GM10248 (cell line): ENCODE data around the gene BMP7.

Experiments
- CTCF ChIA-PET: fragments of 300-600 bp; sonication (Branson Sonifier 250); formaldehyde crosslinking; extraction: SDS; loops from one replicate; lab custom pipeline; 2021; ENCODE audit warnings: antibody characterized with exemption; lab: Yijun Ruan, JAX
- POLR2A ChIA-PET: fragments of 350-650 bp; sonication (Branson Sonifier 250); formaldehyde crosslinking; extraction: SDS; loops from one replicate; lab custom pipeline; 2020; ENCODE audit warnings: antibody characterized with exemption; lab: Yijun Ruan, JAX
- DNase-seq: peaks from one replicate; pipeline ENCODE4 v3.0.0; 2012; ENCODE audit errors: extremely low spot score
- TF ChIP-seq, protein P1 (sequence below): IDR thresholded peaks from 2 replicates; pipeline ENCODE4 v1.5.1; 2012; ENCODE audit warnings: mild to moderate bottlenecking, low read depth; ENCODE audit errors: extremely low read depth, missing control alignments, control extremely low read depth

Gene BMP7

DNA sequence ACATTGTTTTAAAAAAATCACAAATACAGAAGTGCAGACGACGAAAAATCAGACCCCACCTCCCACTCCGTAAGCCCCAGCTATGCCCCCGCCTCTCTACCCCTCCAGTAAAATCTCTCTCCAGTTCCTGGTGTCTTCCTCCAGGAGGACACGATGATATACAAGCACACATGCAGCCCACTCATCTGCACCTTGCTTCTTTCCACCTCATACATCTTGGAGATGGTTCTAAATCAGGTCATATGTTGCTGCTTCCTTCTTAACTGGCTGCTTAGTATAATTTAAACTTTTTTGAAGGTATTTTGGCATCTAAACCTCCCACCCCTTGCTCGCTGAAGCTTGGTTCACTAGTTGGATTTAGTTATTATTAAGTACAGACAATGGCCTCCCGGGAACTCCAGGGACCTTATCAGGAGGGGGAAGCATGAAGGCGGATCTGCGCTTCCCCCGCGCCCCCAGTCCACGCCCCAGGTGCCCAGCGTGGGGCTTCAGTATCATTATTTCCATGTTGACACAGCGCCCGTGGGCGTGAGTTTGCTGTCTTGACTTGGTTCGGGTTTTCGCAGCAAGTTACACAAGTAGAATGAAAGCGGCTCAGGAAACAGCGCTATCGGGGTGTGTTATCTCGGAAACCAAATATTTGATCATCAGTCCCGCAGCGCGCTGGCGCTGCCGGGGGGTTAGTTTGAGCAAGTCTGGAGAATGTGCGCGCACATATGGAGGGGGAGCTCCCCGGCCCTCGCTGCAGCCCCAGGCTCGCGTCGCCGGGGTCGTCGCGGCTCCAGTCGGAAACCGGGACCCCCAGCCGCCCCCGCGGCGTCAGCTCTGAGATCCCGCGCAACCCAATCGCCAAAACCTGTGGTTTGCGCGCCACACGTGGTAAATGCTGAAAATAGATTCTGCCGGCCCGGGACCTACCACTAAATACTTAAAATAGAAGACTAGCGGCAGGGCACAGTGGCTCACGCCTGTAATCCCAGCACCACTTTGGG, 2.3 kb downstream of the BMP7 start:
- TF ChIP-seq, protein P1, sequence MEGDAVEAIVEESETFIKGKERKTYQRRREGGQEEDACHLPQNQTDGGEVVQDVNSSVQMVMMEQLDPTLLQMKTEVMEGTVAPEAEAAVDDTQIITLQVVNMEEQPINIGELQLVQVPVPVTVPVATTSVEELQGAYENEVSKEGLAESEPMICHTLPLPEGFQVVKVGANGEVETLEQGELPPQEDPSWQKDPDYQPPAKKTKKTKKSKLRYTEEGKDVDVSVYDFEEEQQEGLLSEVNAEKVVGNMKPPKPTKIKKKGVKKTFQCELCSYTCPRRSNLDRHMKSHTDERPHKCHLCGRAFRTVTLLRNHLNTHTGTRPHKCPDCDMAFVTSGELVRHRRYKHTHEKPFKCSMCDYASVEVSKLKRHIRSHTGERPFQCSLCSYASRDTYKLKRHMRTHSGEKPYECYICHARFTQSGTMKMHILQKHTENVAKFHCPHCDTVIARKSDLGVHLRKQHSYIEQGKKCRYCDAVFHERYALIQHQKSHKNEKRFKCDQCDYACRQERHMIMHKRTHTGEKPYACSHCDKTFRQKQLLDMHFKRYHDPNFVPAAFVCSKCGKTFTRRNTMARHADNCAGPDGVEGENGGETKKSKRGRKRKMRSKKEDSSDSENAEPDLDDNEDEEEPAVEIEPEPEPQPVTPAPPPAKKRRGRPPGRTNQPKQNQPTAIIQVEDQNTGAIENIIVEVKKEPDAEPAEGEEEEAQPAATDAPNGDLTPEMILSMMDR: no peak
- ChIA-PET CTCF (no interaction called here), POLR2A (no interaction called here)
- DNase-seq: no peak

DNA sequence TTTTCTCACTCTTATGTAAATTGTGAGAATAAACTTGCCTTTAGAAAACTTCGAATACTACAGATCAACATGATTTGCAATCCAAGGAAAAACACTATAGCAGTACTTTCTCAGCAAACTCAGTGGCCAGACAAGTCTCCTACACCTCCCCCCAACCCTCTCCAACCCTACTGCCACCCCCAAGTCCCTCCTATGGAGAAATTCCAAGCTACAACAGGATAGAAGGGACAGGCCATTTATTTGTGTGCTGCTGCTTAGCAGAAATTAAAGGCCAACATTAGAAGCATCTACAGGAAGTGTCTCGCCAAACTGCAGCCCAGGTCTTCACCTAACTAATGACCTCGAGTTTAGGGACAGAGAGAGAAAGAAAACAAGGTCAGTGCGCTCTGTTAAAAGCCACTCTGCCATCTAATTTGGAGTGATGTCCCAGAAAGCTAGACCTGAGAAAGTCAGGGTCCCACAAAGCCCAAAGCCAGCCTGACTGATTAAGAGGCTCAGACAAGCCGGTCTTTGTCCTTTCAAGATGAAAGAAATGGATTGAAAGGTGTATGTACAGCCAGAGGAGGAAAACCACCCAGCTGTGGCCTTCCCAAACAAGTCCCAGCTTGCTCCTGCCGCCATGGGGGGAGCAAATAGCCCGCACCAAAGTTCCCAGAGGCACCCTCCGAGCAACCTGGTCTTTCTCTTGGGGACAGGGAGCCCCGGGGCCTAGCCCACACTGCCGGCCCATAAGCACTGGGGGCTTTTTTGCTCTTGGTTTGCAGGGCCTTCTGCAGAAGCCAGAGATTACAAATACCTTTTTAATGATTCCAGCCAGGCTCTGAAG, 3.4 kb downstream of the BMP7 start:
- ChIA-PET POLR2A (no interaction called here), CTCF (interaction anchor here (1.2 kb wide), 1 partner anchor 10 kb away, joined by 3 read pairs; no protein-coding TSS in a partner anchor)
- TF ChIP-seq, protein P1: no peak
- DNase-seq: no peak

DNA sequence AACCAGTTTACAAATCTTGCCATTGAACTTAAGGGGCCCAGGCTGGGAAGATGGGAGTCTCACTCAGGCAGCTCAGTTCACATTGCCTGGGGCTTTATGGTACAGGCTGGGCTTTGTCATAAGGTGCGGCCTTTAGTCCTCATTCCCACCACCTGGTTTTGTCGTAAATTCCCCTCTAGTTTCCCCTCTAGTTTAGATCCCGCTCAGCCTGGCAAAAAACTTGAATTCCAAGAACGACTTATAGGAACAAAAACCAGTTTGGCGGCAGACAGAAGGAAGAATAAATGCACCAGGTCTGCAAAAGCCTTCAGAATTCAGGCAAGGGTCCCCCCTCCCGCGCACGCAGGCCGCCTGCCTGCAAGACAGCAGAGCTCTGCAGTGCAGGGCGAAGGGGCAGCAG, 4.1 kb downstream of the BMP7 start:
- POLR2A ChIA-PET: no interaction called here
- CTCF ChIA-PET: interaction anchor here (1.2 kb wide), 1 partner anchor 9 kb away, joined by 3 read pairs; no protein-coding TSS in a partner anchor
- TF ChIP-seq, protein P1: no peak
- DNase-seq: no peak

DNA sequence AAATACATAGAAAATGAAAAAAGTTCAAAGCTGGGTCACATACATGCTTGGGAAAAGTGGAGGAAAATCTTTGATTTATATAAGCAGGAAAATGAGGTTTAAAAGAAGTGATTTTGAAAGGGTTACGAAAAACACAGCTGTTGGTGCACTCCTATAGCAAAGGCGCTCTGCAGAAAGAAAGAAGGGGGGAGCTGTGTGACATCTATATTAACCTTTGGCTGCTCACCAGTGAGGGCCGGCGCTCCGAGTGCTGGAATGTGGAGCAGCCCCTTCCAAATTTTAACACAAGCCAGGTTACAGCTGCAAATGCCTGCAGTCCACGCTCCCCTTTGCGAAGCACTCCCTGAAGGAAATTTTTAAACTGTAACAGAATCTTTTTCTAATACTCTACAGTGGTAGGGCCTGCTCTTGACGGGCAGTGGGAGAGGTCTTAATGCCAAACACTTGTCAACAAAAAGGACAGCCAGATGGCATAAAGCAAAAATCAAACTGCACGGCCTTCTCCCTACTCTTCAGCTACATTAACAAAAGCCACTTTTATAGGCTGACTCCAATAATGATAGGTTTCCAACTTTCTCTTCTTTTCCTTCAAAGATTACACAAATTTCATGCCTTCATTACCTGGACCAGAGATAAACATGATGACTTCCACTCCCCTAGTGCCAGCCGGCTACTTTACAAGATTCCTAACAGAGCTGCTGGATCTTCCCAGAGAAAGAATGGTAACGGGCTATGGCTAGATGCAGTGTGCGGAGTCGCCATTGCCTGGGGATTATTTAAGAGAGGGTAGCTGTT, 4.8 kb downstream of the BMP7 start:
- CTCF ChIA-PET: interaction anchor here (1.2 kb wide), 1 partner anchor 9 kb away, joined by 3 read pairs; no protein-coding TSS in a partner anchor
- no peak for DNase-seq
- POLR2A ChIA-PET: no interaction called here
- TF ChIP-seq, protein P1: no peak

DNA sequence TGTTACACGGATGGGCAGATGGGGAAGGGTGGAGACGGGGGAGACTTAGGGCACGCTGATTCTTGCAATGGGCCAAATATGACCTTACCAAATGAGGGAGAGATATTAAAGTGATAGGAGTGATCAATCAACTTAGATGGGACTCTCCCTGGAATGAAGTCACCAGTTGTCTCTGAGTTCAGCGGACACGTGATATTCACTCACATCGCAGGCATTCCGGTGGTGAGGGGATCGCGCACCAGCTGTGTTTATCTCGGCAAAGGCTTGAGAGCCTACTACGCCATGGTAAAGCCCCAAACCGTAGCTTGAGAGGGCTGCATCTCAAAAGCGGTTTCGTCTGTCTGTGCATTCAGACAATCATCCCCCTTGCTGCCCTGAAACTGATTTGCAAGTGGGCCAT, 5.5 kb downstream of the BMP7 start:
- POLR2A ChIA-PET: no interaction called here
- CTCF ChIA-PET: interaction anchor here (1.3 kb wide), 1 partner anchor 22 kb away, joined by 3 read pairs; no protein-coding TSS in a partner anchor
- TF ChIP-seq, protein P1: no peak
- DNase-seq: no peak
